ENCODE measurements around the gene LAP3.

Gene LAP3

GRCh38 chr4:17576932-17577664 is at the start of gene LAP3:
LAP3 (plus strand) TSS chr4:17577198; CDS start chr4:17577466, 268 bp downstream.
- peak within 1 kb of the TSS; percentile 79 for H3K4me3 ChIP-seq (ENCODE audit: low read depth, low read length)
- peak; percentile 97 for TF ChIP-seq POLR2A (IDR thresholded peaks at IDR 0.05; ENCODE audit: extremely low read depth, insufficient read length)
- peak; percentile 98 for TF ChIP-seq MYC (IDR thresholded peaks at IDR 0.05; ENCODE audit: low read depth, low read length)
- TF ChIP-seq CTCF (IDR thresholded peaks at IDR 0.05; ENCODE audit: low read depth, low read length) = no peak
- peak; percentile 99 for TF ChIP-seq MAX (IDR thresholded peaks at IDR 0.05; ENCODE audit: low read depth, low read length)
- peak; percentile 98 for DNase-seq (ENCODE audit: low read depth)

GRCh38 chr4:17528551-17529165 is 48.3 kb upstream of the LAP3 start:
- H3K4me3 ChIP-seq (ENCODE audit: low read depth, low read length) = no peak overlapping the region
- no peak for TF ChIP-seq POLR2A (IDR thresholded peaks at IDR 0.05; ENCODE audit: extremely low read depth, insufficient read length)
- no peak for TF ChIP-seq MAX (IDR thresholded peaks at IDR 0.05; ENCODE audit: low read depth, low read length)
- TF ChIP-seq MYC (IDR thresholded peaks at IDR 0.05; ENCODE audit: low read depth, low read length) = no peak
- TF ChIP-seq CTCF (IDR thresholded peaks at IDR 0.05; ENCODE audit: low read depth, low read length) = no peak
- no peak for DNase-seq (ENCODE audit: low read depth)

GRCh38 chr4:17531538-17532285 is 45.3 kb upstream of the LAP3 start:
- no peak for TF ChIP-seq POLR2A (IDR thresholded peaks at IDR 0.05; ENCODE audit: extremely low read depth, insufficient read length)
- no peak for TF ChIP-seq CTCF (IDR thresholded peaks at IDR 0.05; ENCODE audit: low read depth, low read length)
- TF ChIP-seq MAX (IDR thresholded peaks at IDR 0.05; ENCODE audit: low read depth, low read length) = no peak
- TF ChIP-seq MYC (IDR thresholded peaks at IDR 0.05; ENCODE audit: low read depth, low read length) = no peak
- DNase-seq (ENCODE audit: low read depth) = peak; percentile 43
- no peak overlapping the region for H3K4me3 ChIP-seq (ENCODE audit: low read depth, low read length)

- no peak overlapping the region for H3K4me3 ChIP-seq (ENCODE audit: low read depth, low read length)
- DNase-seq (ENCODE audit: low read depth) = no peak
- TF ChIP-seq CTCF (IDR thresholded peaks at IDR 0.05; ENCODE audit: low read depth, low read length) (no peak), MAX (IDR thresholded peaks at IDR 0.05; ENCODE audit: low read depth, low read length) (no peak), MYC (IDR thresholded peaks at IDR 0.05; ENCODE audit: low read depth, low read length) (no peak), POLR2A (IDR thresholded peaks at IDR 0.05; ENCODE audit: extremely low read depth, insufficient read length) (no peak)
These were observed 42.3 kb upstream of the LAP3 start for GRCh38 chr4:17534705-17535104.

GRCh38 chr4:17535242-17535641 is 41.8 kb upstream of the LAP3 start:
- TF ChIP-seq MYC (IDR thresholded peaks at IDR 0.05; ENCODE audit: low read depth, low read length) (no peak), CTCF (IDR thresholded peaks at IDR 0.05; ENCODE audit: low read depth, low read length) (no peak), POLR2A (IDR thresholded peaks at IDR 0.05; ENCODE audit: extremely low read depth, insufficient read length) (no peak), MAX (IDR thresholded peaks at IDR 0.05; ENCODE audit: low read depth, low read length) (no peak)

More at GRCh38 chr4:17535242-17535641, 41.8 kb upstream of the LAP3 start:
- no peak overlapping the region for H3K4me3 ChIP-seq (ENCODE audit: low read depth, low read length)
- DNase-seq (ENCODE audit: low read depth) = no peak
